ENCODE data around the gene CERS6.

- TF ChIP-seq, protein P1, sequence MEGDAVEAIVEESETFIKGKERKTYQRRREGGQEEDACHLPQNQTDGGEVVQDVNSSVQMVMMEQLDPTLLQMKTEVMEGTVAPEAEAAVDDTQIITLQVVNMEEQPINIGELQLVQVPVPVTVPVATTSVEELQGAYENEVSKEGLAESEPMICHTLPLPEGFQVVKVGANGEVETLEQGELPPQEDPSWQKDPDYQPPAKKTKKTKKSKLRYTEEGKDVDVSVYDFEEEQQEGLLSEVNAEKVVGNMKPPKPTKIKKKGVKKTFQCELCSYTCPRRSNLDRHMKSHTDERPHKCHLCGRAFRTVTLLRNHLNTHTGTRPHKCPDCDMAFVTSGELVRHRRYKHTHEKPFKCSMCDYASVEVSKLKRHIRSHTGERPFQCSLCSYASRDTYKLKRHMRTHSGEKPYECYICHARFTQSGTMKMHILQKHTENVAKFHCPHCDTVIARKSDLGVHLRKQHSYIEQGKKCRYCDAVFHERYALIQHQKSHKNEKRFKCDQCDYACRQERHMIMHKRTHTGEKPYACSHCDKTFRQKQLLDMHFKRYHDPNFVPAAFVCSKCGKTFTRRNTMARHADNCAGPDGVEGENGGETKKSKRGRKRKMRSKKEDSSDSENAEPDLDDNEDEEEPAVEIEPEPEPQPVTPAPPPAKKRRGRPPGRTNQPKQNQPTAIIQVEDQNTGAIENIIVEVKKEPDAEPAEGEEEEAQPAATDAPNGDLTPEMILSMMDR (IDR thresholded peaks at IDR 0.05): no peak
- no peak for TF ChIP-seq POLR2A (IDR thresholded peaks at IDR 0.05)
Observed at GRCh38 chr2:168596881-168597655, 141.0 kb downstream of the CERS6 start.
